NCI-H510A treated with DMSO at 0.1 percent for 48 hours (cell line): ENCODE measurements around the gene EXD3.
"Not testable (repeated sequence)": the region's sequence is repeated elsewhere in the genome, so short reads cannot be mapped to it uniquely, and the experiment has no call there.

ENCODE experiments used
- DNase-seq: peaks from one replicate; lab custom pipeline; 2025; lab: John Stamatoyannopoulos, UW

The EXD3 gene

GRCh38 chr9:137339908-137340462 is 83.0 kb downstream of the EXD3 start:
- not testable (repeated sequence) for DNase-seq

GRCh38 chr9:137339045-137339907 is 83.7 kb downstream of the EXD3 start:
- no peak for DNase-seq

DNA sequence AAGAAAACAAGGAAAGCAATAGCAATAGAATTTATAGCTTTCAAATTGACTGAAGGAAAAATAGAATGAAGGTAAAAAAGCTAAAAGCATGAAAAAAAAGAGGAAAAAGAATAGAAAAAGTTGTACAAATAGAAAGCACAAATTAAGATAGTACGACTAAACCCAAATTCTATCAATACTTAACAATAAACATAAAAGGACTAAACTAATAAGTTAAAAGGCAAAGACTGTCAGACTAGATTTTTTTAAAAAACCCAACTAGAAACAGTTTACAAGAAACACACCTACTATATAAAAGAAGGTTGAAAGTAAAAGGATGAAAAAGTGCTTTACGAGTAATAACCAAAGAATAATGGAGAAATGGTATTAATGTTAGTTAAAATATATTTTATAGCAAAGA is 86.2 kb downstream of the EXD3 start:
- no peak for DNase-seq

- DNase-seq, result no peak
These were observed 89.8 kb downstream of the EXD3 start for GRCh38 chr9:137333016-137333671.

DNA sequence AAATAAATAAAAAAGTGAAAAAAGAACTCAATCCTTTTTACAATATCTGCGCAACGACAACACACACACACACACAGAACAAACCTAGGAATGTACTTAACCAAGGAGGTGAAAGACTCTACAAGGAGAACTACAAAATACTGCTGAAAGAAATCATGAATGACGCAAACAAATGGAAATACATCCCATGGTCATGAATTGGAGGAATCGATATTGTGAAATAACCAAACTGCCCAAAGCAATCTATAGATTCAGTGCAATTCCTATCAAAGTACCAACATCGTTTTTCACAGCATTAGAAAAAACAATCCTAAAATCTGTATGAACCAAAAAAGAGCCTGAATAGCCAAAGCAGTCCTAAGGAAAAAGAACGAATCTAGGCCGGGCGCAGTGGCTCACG is 91.0 kb downstream of the EXD3 start:
- no peak for DNase-seq

GRCh38 chr9:137330689-137331088 is 92.3 kb downstream of the EXD3 start:
- no peak for DNase-seq

- not testable (repeated sequence) for DNase-seq
These were observed 93.4 kb downstream of the EXD3 start for GRCh38 chr9:137329590-137329989.

- DNase-seq, result not testable (repeated sequence)
These were observed 95.1 kb downstream of the EXD3 start for GRCh38 chr9:137327641-137328550.

DNA sequence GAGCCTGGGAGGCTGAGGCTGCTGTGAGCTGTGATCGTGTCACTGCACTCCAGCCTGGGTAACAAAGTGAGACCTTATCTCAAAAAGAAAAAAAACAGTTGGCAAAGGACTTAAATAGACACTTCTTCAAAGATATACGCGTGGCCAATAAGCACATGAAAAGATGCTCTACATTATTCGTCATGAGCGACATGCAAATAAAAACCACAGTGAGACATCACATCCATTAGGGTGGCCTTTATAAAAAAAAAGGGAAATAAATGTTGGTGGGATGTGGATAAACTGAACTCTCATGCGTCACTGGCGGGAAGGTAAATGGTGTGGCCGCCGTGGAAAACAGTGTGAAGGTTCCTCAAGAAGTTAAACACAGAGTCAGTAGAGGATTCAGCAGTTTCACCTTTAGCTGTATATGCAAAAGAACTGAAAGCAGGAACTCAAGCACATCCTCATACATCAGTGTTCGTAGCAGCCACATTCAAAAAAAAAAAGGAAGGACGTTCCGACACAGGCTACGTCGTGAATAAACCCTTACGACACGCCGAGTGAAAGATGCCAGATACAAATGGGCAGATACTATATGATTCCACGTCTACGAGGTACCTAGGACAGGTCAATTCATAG is 96.4 kb downstream of the EXD3 start:
- DNase-seq, result no peak

- no peak for DNase-seq
These were observed 97.2 kb downstream of the EXD3 start for GRCh38 chr9:137325799-137326198.

DNA sequence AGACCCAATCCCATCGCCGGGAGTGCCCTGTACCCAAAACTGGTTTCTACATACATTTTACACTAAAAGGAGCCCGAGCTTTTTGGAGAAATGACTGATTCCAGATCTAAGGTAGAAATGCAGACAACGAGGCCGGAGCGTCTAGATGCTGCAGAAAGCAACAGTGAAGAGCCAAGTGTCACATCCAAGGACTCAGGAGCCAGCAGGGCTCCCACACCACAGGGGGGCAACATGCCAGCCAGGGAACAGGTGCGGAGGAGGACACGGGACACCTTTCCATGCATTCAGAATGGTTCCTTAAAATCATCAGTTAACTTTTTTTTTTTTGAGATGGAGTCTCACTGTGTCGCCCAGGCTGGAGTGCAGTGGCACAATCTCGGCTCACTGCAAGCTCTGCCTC is 97.8 kb downstream of the EXD3 start:
- no peak for DNase-seq

GRCh38 chr9:137323531-137324331 is 99.2 kb downstream of the EXD3 start:
- DNase-seq, result no peak

- no peak for DNase-seq
These were observed 101.1 kb downstream of the EXD3 start for GRCh38 chr9:137321726-137322361.

DNA sequence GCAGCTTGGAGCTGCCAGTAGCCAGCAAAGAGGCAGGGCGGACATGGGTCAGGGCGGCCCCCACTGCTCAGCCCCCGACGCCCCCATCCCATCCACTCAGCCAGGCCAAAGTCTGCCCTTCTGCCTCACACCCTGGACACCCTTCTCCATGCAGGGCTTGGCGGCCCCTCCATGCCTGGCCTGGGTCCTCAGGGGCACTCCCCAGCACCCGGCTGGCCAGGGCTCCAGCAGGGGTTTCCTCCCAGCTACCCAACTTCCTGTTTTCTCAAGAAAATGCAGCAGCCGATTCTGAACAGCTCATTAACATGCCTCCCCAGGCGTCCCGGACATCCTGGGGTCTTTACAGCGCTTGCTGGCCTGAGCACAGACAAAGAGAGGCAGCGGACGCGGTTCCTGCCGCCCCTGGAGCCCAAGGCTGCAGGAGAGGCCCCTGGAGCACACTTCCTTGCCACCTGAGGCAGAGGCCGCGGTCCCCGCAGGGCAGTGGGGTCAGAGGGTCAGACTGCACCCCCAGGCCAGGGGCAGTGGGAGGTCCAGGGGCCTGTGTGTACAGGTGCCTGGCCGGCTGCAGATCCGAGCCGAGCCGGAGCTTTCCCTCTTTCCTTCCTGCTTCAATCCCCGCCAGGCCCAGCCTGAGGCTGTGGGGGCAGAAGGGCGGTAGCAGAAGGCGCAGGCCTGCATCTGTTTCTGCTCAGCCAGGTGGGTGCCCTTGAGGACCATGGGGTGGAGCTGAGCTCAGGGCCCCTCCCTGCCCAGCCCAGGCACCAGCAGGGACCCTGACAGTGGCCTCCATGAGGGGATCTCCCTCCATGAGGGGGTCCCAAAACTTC is 102.2 kb downstream of the EXD3 start:
- no peak for DNase-seq

- DNase-seq, result no peak
These were observed 103.0 kb downstream of the EXD3 start for GRCh38 chr9:137319739-137320551.

- DNase-seq, result no peak
These were observed 103.8 kb downstream of the EXD3 start for GRCh38 chr9:137319011-137319738.

- no peak for DNase-seq
These were observed 104.4 kb downstream of the EXD3 start for GRCh38 chr9:137318602-137319001.
